Pons (tissue), 1 donor: ENCODE measurements around the gene ZNF319.

Source experiments
- DNase-seq: peaks from one replicate; pipeline ENCODE4 v3.0.0-alpha.2; 2016; ENCODE audit warnings: low spot score

ZNF319 gene

GRCh38 chr16:58037365-58038057 lies 37.0 kb upstream of the ZNF319 start:
- no peak for DNase-seq

- DNase-seq: no peak
Measured at GRCh38 chr16:58036943-58037342, 36.5 kb upstream of the ZNF319 start.

- no peak for DNase-seq
Measured at GRCh38 chr16:58035356-58036170, 35.1 kb upstream of the ZNF319 start.

- DNase-seq: no peak
Measured at GRCh38 chr16:58034774-58035173, 34.3 kb upstream of the ZNF319 start.

- DNase-seq: no peak
Measured at GRCh38 chr16:58034128-58034685, 33.7 kb upstream of the ZNF319 start.

GRCh38 chr16:58032710-58033293 lies 32.3 kb upstream of the ZNF319 start:
- DNase-seq: peak; percentile 55

GRCh38 chr16:58031016-58031800 lies 30.7 kb upstream of the ZNF319 start:
- no peak for DNase-seq

GRCh38 chr16:58030136-58030840 lies 29.8 kb upstream of the ZNF319 start:
- no peak for DNase-seq

- DNase-seq: no peak
Measured at GRCh38 chr16:58029410-58029809, 28.9 kb upstream of the ZNF319 start.

- DNase-seq: no peak
Measured at GRCh38 chr16:58028541-58029070, 28.1 kb upstream of the ZNF319 start.

- no peak for DNase-seq
Measured at GRCh38 chr16:58027916-58028455, 27.5 kb upstream of the ZNF319 start.

GRCh38 chr16:58027161-58027915 lies 26.9 kb upstream of the ZNF319 start:
- DNase-seq: no peak

GRCh38 chr16:58026705-58027160 lies 26.3 kb upstream of the ZNF319 start:
- DNase-seq: no peak

GRCh38 chr16:58026139-58026704 lies 25.8 kb upstream of the ZNF319 start:
- DNase-seq: no peak

- DNase-seq: no peak
Measured at GRCh38 chr16:58025351-58026138, 25.1 kb upstream of the ZNF319 start, which contains the start of gene MMP15. Gene MMP15 (plus strand): TSS chr16:58025754. CDS start chr16:58026351, 597 bp downstream.

- no peak for DNase-seq
Measured at GRCh38 chr16:58024486-58025350, 24.2 kb upstream of the ZNF319 start.

GRCh38 chr16:58022601-58023371 lies 22.3 kb upstream of the ZNF319 start:
- no peak for DNase-seq
